CD4-positive, alpha-beta T cell treated with Interleukin-10 for 1 hour (primary cell): Measurements from ENCODE around the gene PIP5K1C.

Source experiments
- DNase-seq: peaks from one replicate; pipeline ENCODE4 v3.0.0-alpha.2; 2020

Gene PIP5K1C

DNA sequence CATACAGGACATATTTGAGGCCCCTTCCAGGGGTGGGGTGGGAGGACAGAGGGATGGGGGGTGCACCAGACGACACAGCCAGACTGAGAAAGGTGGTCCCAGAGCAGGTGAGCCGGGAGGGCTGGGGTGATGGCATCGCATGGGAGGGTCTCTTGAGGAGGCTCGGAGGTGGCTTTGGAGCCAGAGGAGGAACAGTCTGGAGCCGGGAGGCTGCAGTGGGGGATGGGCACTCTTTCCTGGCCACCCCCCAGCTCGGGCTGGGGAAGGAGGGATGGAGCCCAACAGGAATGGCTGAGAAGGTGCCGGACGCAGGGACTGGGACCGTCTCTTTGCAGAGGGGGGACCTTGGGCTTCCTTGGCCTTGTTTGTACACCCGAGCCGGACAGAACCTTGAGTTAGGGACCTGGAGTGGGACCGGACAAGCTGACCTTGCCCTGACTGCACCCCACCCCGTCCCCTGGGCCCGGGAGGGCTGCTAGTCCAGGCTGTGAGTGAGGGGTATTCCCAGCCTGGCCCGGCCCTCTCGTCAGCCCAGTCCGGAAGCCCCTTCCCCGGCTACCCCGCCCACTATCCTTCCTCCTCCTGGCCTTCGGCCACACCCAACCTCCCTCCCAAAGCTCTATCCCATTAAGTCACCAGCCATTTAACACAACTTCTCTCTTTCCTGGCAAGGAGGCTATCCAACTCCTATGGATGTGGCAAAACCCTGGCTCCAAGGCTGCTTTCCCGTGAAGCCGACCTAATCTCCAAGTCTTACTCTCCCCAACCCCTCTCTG lies 92.8 kb downstream of the PIP5K1C start:
- no peak for DNase-seq

DNA sequence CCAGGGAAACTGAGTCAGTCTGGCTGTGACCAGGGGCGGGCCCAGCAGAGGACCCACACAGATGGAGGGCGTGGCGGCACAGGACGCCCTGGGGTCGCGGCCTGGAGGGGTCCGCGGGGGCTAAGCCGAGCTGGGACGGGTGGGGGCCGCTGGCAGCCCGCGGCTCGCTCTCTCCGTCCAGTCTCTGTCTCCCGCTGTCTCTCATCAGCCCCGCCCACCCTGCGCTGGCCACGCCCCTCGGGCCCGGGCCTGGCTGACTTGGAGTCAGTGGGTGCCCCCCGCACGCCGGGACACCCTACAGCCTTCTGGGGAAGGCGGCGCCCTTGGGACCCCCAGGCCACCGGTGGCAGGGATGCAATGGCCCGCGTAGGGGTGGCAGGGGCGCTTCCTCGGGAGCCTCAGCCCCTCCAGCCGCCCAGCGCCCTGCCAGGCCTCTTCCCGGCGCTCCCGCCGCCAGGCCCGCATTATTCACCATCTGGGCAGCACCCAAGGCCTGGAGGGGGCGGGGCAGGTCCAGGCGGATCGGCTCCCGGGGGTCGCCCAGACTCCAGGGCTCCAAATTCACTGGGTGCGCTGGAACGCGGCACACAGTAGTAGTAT lies 93.5 kb downstream of the PIP5K1C start, which contains the start of gene TBXA2R:
Gene TBXA2R (minus strand): TSS at position 186 of the 600 bp plus-strand sequence. CDS start 6,241 bp downstream, outside the sequence.
- DNase-seq, result peak; percentile 57

- peak; percentile 34 for DNase-seq
Observed at GRCh38 chr19:3606174-3606689, 94.0 kb downstream of the PIP5K1C start.

GRCh38 chr19:3605770-3606169 lies 94.5 kb downstream of the PIP5K1C start:
- DNase-seq, result no peak

- DNase-seq, result no peak
Observed at GRCh38 chr19:3605361-3605760, 94.9 kb downstream of the PIP5K1C start.

GRCh38 chr19:3604987-3605343 lies 95.3 kb downstream of the PIP5K1C start:
- peak; percentile 39 for DNase-seq

- no peak for DNase-seq
Observed at GRCh38 chr19:3604227-3604986, 95.9 kb downstream of the PIP5K1C start.

- DNase-seq, result no peak
Observed at GRCh38 chr19:3603121-3603811, 97.0 kb downstream of the PIP5K1C start.

- DNase-seq, result no peak
Observed at GRCh38 chr19:3601021-3601420, 99.2 kb downstream of the PIP5K1C start.

DNA sequence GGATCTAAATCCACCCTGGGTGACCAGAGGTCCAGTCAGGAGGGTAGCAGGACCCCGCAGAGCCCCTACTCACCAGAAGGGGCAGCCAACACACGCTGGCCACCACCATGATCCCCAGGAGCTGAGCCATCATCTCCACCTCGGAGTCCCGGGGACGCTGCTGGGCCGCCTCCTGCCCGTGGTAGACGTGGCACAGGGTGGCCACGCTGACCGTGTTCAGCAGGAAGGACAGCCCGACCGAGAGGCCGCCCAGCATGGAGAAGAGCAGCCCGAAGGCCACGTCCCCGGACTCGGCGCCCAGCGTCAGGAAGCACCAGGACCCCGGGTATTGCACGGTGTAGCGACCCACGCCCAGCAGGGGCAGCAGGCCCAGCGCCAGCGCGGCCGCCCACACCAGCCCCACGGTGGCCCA lies 100.5 kb downstream of the PIP5K1C start:
- no peak for DNase-seq

GRCh38 chr19:3595521-3596061 lies 104.7 kb downstream of the PIP5K1C start:
- DNase-seq, result no peak

GRCh38 chr19:3593156-3593555 lies 107.1 kb downstream of the PIP5K1C start:
- no peak for DNase-seq

- no peak for DNase-seq
Observed at GRCh38 chr19:3591876-3592613, 108.2 kb downstream of the PIP5K1C start.

DNA sequence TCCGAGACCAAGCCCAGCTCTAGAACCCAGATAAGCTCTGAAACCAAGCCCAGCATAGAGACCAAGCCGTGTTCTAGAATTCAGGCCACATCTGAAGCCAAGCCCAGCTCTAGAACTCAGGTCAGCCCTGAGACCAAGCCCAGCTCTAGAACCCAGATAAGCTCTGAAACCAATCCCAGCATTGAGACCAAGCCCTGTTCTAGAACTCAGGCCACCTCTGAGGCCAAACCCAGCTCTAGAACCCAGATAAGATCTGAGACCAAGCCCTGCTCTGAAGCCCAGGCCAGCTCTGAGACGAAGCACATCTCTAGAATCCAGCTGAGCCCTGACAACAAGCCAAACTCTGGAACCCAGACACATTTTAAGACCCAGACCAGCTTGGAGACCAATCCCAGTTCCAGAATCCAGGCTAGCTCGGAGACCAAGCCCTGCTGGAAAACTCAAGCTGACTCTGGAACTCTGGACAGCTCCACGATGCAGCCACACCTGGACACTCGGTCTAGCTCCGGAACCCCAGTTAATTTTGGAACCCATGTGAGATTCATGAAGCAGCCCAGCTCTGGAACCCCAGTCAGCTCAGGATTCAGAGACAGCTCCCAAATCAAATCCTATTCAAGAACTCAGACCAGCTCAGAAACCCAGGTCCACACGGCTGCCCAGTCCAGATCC lies 109.1 kb downstream of the PIP5K1C start:
- no peak for DNase-seq

GRCh38 chr19:3589949-3590348 lies 110.3 kb downstream of the PIP5K1C start:
- no peak for DNase-seq

- no peak for DNase-seq
Observed at GRCh38 chr19:3589439-3589838, 110.8 kb downstream of the PIP5K1C start.

DNA sequence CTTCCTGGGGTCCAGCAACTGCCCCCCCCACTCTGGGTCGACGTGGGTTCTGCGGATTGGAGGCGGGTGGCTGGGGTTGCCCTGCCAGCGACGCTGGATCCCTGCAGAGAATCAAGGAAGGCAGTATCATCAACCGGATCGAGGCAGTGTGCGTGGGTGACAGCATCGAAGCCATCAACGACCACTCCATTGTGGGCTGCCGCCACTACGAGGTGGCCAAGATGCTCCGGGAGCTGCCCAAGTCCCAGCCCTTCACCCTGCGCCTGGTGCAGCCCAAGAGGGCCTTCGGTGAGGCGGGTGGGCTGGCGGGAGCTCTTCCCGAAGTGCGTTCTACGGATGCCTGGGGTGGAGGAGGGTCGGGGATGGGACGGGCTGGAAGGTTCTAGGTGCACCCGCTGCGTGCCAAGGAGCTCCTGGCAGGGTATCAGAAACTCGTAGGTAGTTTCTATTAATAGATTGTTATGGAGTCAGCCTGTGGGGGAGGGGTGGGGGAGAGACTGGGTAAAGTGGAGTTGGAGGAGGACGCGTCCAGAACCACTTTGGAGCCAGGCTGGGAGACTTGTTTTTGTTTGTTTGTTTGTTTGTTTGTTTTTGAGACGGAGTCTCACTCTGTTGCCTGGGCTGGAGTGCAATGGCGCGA lies 113.4 kb downstream of the PIP5K1C start:
- DNase-seq, result no peak

DNA sequence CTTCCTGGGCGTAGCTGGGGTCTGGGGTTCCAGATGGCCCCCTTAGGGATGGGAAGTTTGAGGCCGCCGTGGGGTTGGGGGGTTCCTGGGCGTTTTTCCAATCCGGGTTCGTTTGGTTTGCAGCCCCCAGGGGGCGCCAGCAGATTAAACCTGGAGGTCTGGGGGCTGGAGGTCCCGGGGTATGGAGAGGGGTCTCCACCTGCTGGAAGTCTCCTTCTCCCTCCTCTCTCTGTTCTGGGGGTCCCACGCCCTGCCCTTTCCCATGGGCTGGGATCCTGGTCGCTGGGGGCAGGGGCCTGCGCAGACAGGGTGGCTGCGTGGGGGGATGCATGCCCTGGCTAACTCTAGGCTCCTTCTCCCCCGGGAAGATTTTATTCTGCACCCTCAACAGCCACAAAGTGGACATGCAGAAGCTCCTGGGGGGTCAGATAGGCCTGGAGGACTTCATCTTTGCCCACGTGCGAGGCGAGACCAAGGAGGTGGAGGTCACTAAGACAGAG lies 114.1 kb downstream of the PIP5K1C start:
- peak; percentile 40 for DNase-seq

GRCh38 chr19:3585301-3586126 lies 114.8 kb downstream of the PIP5K1C start, which contains the start of gene GIPC3:
Gene GIPC3 (plus strand): TSS chr19:3585478. CDS start chr19:3585598, 120 bp downstream.
- no peak for DNase-seq
